SK-N-MC (cell line): ENCODE measurements around the gene ZNF521.

ENCODE experiments used
- DNase-seq: peaks from one replicate; pipeline ENCODE4 v3.0.0-alpha.2; 2011; ENCODE audit warnings: low read depth, low spot score
- H3K27ac ChIP-seq: fragments of 200-600 bp; sonication (generic); 2 replicates; pipeline ENCODE4 v1.5.1; 2016; ENCODE audit warnings: mixed run types
- H3K36me3 ChIP-seq: fragments of 200-600 bp; sonication (generic); 2 replicates; pipeline ENCODE4 v1.6.1; 2017; ENCODE audit warnings: antibody characterized with exemption, low read length, mixed read lengths; ENCODE audit not compliant: insufficient read depth
- H3K4me3 ChIP-seq: fragments of 200-600 bp; sonication (generic); 2 replicates; pipeline ENCODE4 v1.5.1; 2016
- H3K9ac ChIP-seq: fragments of 200-600 bp; sonication (generic); 2 replicates; pipeline ENCODE4 v1.8.0; 2017; ENCODE audit warnings: mixed run types, mixed read lengths; ENCODE audit not compliant: insufficient read length
- H3K9me3 ChIP-seq: fragments of 200-600 bp; sonication (generic); 2 replicates; pipeline ENCODE4 v1.6.1; 2017; ENCODE audit warnings: low read depth, mild to moderate bottlenecking, antibody characterized with exemption, low read length, moderate library complexity, mixed read lengths
- EZH2 ChIP-seq: fragments of 200-600 bp; sonication (generic); IDR thresholded peaks from one replicate; pipeline ENCODE4 v1.6.1; 2017; ENCODE audit warnings: antibody characterized with exemption
- FOXP2 ChIP-seq: optimal IDR thresholded peaks from 2 replicates; pipeline ENCODE3; 2011; ENCODE audit warnings: mild to moderate bottlenecking, moderate library complexity; ENCODE audit not compliant: insufficient read depth; ENCODE audit errors: extremely low read length, control extremely low read depth
- POLR2AphosphoS5 ChIP-seq: IDR thresholded peaks from 2 replicates; pipeline ENCODE4 v1.6.1; 2012; ENCODE audit warnings: mild to moderate bottlenecking, low read depth, low read length, borderline replicate concordance

ZNF521 gene

GRCh38 chr18:25016666-25017065 lies 335.3 kb downstream of the ZNF521 start:
- no peak overlapping the region for H3K9ac ChIP-seq
- no peak overlapping the region for H3K27ac ChIP-seq
- H3K4me3 ChIP-seq, result no peak overlapping the region
- H3K36me3 ChIP-seq, result no peaks in the 10 kb centered on the region
- no peak for TF ChIP-seq FOXP2
- no peak for TF ChIP-seq POLR2AphosphoS5
- TF ChIP-seq EZH2, result no peak
- DNase-seq, result no peak
- H3K9me3 ChIP-seq, result no peaks in the 10 kb centered on the region

- Histone ChIP-seq H3K9me3 (no peaks in the 10 kb centered on the region), H3K36me3 (no peaks in the 10 kb centered on the region), H3K9ac (no peak overlapping the region), H3K27ac (no peak overlapping the region), H3K4me3 (no peak overlapping the region)
- no peak for TF ChIP-seq FOXP2
- DNase-seq, result no peak
These were observed 335.8 kb downstream of the ZNF521 start for GRCh38 chr18:25016181-25016580.
